Measurements from ENCODE around the gene AP3D1.

Gene AP3D1

DNA sequence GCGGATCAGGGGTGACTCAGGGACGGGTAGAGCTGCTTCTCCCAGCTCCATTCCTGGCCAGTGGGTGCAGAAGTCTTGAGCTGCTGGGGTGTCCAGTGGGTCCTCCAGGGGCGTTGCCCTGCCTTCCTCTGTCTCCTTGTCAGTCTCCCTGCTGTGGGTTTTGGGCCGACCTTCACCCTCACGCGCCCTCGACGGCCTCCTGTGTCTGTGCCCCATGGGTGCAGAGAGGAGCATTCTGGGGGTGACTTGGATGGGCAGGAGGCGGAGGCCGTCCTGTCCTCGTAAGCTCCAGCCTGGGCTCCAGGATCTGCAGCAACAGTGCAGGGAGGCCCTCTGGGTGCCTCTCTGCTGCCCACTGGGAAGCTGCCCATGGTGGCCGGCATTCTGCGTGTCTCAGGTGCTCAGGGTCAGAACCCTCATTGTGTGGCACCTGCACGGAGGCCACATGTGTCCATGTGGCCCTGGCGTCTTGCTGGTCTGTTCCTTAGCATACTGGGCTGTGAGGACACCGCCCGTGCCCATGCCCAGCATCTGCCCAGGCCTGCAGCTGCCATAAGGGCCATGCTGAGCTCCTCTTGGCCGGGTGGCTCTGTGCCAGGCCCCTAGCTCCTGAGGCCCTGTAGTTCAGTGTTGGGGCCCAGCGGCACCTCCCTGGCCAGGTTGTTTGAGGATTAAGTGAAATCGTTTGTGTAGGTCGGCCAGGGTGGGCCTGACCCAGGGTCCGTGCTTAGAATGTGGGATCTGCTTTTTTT, 29.7 kb upstream of the AP3D1 start:
- DNase-seq: no peak

DNA sequence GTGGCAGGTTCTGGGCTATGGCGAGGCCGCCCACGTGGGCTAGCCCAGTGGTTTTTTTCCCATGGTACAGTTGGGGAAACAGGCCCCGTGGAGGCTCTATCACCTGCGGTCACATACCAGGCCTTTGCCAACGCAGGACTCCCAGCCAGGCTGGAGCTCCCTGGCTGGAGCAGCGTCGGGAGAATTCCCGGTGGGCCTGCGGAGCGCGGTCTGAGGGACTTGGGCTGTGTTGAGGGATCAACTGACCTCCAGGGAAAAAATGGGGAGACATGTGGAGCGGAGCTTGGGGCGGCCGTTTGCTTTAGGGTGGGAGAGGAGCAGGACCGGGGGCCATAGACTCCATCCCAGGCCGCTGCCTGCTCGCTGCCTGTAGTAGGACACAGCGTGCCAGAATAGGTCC, 28.7 kb upstream of the AP3D1 start:
- no peak for DNase-seq

DNA sequence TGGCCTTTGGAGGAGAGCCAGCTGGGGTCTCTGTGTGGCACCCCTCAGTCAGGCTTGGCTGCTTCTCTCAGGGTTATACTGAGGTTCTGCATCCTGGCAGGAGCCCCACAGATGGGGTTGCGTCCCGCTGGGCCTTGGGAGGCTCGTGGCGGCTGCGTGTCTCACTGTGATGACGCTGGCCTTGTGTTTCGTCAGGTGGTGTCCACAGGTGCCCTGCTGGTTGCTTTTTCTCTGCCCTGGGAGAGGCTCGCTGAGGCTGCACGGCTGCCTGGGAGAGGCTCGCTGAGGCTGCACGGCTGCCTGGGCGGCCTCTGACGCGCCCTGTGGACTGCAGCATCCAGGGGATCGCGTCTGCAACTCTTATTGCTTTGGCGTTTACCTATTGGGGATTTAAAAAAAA, 27.7 kb upstream of the AP3D1 start:
- DNase-seq: no peak

DNA sequence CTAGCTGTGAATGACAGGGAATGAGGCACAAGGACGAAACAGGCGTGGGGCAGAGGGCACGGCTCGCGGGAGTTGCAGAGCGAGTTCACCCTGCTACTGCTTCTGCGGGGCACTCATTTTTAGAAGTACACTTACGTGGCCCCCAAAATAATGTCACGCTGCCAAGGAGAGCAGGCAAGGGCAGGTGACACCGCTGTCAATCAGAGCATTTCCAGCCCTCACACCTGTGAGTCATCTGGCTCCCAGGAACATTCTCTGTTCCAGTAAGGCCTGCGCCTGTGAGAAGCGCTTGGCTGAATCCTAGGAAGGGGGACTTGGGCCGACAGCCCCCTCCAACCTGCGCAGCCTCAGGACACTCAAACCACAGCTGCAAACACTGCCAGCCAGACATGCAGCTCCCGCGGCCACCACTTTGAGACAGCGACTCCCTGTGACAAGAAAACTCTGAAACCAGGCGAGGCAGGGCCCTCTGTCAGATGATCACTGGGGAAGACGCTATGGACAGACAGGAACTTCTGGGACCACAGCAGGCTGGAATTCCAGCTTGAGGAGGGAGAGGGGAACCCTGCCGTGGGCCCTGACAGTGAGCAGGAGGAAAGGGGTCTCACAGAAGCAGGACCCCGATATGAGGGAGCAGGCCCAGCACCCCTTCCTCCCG, 25.1 kb upstream of the AP3D1 start:
- no peak for DNase-seq

- no peak for DNase-seq
Observed at GRCh38 chr19:2175742-2176141, 24.4 kb upstream of the AP3D1 start.

DNA sequence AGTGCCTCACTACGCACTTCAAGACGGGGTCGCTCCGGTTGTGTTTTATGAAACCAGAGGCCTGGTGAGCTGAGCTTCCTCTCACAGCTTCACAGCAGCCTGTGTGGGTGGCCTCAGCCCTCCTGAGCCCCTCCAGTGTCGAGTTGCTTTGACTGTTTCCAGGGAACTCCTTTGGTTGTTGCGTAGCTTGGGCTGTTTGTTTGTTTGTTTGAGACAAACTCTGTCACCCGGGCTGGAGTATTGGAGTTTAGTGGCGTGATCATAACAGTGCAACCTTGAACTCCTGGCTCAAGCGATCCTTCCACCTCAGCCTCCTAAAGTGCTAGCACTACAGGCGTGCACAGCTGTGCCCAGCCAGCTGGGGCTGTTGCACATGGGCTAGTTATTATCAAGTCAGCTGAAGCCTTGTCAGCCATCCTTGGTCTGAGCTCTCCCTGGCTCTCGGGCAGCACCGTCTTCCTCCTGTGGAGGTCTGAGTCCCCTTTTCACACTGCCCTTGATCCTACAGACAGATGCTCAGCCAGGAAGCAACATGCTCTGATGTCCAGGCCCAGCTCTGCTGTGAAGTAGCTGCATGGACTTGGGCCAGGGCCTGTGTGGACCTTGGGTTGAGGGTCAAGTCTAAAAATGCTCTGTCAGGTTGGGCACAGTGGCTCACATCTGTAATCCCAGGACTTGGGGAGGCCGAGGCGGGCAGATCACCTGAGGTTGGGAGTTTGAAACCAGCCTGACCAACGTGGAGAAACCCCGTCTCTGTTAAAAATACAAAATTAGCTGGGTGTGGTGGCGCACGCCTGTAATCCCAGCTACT, 22.6 kb upstream of the AP3D1 start:
- DNase-seq: no peak

- DNase-seq: no peak
Observed at GRCh38 chr19:2173388-2173766, 22.0 kb upstream of the AP3D1 start.

GRCh38 chr19:2171349-2172145, 20.2 kb upstream of the AP3D1 start:
- DNase-seq: no peak

DNA sequence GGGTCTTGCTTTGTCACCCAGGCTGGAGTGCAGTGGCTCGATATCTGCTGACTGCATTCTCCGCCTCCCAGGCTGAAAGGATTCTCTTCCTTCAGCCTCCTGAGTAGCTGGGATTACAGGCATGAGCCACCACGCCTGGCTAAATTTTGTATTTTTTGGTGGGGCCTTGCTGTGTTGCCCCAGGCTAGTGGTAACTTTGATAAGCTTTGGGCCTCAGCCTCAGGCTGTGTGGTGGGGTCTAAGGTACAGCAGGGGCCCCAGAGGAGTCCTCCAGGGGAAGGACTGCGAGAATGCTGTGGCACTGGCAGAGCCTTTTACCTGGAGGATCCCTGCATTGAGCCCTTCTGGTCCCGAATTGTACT, 19.6 kb upstream of the AP3D1 start:
- DNase-seq: no peak

DNA sequence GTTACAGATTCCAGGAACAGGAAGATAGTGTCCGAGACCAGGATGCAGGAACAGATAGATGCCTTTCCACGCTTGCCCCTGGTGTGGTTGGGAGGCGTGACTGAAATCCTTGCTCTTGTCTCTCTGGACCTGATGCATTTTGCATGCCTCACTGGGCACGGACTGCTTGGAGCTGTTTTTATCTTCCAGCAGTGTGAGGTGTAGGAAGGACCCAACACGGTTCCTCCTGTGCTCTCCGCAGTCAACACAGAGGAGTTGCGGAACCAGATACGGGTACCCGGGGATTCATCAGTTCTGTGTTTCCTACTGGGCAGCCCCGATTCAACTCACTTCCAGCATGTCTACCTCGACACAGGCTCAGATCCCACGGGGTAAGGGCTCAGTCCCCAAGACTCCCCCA, 18.9 kb upstream of the AP3D1 start:
- DNase-seq: no peak

DNA sequence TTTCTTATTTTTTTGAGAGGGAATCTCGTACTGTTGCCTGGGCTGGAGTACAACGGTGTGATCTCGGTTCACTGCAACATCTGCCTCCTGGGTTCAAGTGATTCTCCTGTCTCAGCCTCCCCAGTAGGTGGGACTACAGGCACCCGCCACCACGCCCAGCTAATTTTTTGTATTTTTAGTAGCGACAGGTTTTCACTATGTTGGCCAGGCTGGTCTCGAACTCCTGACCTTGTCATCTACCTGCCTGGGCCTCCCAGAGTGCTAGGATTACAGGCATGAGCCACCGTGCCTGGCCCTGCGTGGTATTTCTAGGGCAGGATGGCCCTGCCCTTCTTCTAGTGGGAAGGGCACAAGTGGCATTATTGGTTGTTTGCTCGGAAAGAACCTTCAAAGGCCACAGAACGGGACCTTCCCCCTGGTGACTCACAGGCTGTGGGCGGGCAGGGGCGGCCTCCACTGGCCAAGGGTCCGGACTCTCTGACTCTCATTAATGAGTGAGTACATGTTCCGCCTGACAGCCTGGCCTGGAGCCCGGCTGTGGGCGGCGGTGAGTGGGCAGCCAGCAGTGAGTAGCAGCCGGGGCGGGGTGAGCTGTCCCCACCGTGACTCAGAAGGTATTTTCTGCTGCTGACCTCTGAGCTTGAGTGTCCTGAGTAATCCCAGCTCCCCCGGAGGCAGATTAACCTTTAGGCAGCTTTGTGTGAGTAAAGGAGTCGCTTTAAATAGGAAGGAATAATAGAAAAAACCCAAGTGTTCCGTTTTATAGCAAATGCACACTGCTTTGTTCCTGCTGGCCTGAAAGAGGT, 17.5 kb upstream of the AP3D1 start:
- DNase-seq: no peak

GRCh38 chr19:2167896-2168618, 16.7 kb upstream of the AP3D1 start:
- no peak for DNase-seq

GRCh38 chr19:2166741-2167738, 15.7 kb upstream of the AP3D1 start:
- DNase-seq: no peak

DNA sequence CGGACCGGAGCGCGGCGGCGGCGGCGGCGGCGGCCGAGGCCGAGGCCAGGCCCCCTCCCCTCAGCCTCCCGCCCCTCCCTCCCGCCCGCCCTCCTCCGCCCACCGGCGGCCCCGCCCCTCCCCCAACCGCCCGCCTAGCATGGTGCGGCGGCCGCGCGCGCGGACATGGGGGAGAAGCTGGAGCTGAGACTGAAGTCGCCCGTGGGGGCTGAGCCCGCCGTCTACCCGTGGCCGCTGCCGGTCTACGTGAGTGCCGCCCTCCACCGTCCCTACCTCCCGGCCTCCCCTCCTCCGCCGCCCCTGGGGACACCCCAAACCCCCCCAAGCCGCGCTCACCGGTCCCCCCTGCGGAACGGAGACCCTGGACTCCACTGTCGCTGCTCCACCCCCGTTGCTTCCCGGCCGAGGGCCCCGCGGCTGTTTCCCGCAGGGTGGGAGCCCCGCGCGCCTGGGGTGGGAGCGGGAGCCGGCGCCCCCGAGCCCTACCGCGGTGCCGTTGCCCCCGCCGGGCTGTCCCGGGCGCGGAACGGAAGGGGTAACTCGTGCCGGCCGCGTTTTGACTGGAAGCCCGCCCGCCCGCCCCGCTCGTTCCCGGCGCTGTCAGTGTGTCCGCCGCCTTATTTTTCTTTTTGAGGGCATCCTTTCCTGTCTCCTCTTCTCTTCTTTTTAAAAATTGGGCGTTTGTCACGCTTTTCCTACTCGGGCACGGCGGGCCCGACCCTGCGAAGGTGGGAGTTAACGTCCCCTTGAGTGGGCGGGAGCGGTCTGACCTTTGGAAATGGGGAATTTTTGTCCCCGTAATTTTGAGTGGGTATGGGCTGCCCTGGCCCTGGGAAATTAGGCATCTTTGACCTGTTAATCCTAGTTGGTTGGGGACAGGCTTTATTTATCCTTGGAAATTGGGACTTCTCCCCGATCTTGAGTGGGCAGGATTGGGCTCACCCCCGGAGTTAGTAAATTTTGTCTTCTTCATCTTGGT, 12.9 kb upstream of the AP3D1 start:
- no peak for DNase-seq

DNA sequence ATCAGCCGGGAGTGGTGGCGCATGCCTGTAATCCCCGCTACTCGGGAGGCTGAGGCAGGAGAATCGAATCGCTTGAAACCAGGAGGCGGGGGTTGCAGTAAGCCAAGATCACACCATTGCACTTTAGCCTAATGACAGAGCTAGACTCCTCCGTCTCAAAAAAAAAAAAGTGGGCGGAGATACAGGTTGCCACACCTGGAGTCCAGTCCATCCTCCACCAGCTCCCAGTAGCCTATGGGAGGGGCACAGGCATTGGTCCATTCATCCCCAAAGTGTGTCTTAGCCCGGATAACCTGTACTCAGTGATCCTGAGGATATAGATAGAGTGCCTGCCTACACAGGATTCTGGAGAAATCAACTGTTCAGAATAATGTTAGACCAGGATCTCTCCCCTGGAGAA, 9.0 kb upstream of the AP3D1 start:
- DNase-seq: no peak

- DNase-seq: no peak
Observed at GRCh38 chr19:2157452-2157851, 6.1 kb upstream of the AP3D1 start.

- no peak for DNase-seq
Observed at GRCh38 chr19:2154587-2155075, 3.3 kb upstream of the AP3D1 start.

DNA sequence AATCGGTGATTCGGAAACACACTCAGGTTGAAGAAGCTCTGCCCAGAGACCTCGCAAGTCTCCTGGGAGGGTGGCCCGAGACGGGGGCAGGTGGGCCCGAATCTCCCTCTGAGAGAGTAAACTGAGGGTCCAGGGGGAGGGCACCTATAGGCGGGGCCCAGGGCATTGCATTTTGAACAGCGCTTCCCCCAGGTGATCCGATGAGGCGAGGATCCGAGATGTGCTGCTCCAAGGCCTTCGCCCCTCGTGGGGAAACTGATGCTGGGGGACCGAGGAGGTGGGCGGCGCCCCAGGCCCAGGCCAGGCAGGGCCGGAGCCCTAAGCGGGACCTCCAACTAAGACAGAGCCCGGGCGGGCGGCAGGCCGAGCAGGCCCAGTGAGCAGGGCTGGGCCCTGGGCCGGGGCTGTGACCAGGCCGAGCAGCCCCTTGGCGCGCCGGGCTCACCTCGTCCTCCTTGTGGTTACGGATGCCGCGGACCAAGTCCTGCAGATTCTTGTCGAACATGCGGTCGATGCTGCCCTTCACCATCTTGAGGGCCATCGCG, 500 bp downstream of the AP3D1 start:
- no peak for DNase-seq

Data from NCI-H1694 treated with DMSO at 0.1 percent for 48 hours (cell line).